T-helper 1 cell treated with Interleukin-12 subunit alpha and Interleukin-12 subunit beta and Interleukin-4 antibody, amounts not matched to agents 30 μg/mL and 1 μg/mL, for 36 hours (primary cell): Measurements from ENCODE around the gene MXD1.

Experiments used
- H3K27ac Mint-ChIP-seq: one replicate; pipeline ENCODE4 v1.8.0; 2021; ENCODE audit warnings: mild to moderate bottlenecking, mixed read lengths
- H3K27me3 Mint-ChIP-seq: one replicate; pipeline ENCODE4 v1.8.0; 2021; ENCODE audit warnings: low read depth, mixed read lengths
- H3K36me3 Mint-ChIP-seq: one replicate; pipeline ENCODE4 v1.8.0; 2021; ENCODE audit warnings: low read depth, mixed read lengths
- H3K4me1 Mint-ChIP-seq: one replicate; pipeline ENCODE4 v1.8.0; 2021; ENCODE audit warnings: low read depth, mixed read lengths
- H3K4me3 Mint-ChIP-seq: one replicate; pipeline ENCODE4 v1.8.0; 2021; ENCODE audit warnings: mild to moderate bottlenecking, moderate library complexity, mixed read lengths
- H3K9me3 Mint-ChIP-seq: one replicate; pipeline ENCODE4 v1.8.0; 2021; ENCODE audit warnings: mixed read lengths

MXD1 gene

GRCh38 chr2:69973335-69973735, 58.4 kb downstream of the MXD1 start:
- H3K9me3 Mint-ChIP-seq: no peaks in the 10 kb centered on the region
- H3K36me3 Mint-ChIP-seq: peaks cover 3% of the 10 kb centered on the region
- no peak overlapping the region for H3K4me3 Mint-ChIP-seq
- no peak overlapping the region for H3K27ac Mint-ChIP-seq
- peaks cover 20% of the 10 kb centered on the region for H3K4me1 Mint-ChIP-seq
- H3K27me3 Mint-ChIP-seq: peaks cover 9% of the 10 kb centered on the region

DNA sequence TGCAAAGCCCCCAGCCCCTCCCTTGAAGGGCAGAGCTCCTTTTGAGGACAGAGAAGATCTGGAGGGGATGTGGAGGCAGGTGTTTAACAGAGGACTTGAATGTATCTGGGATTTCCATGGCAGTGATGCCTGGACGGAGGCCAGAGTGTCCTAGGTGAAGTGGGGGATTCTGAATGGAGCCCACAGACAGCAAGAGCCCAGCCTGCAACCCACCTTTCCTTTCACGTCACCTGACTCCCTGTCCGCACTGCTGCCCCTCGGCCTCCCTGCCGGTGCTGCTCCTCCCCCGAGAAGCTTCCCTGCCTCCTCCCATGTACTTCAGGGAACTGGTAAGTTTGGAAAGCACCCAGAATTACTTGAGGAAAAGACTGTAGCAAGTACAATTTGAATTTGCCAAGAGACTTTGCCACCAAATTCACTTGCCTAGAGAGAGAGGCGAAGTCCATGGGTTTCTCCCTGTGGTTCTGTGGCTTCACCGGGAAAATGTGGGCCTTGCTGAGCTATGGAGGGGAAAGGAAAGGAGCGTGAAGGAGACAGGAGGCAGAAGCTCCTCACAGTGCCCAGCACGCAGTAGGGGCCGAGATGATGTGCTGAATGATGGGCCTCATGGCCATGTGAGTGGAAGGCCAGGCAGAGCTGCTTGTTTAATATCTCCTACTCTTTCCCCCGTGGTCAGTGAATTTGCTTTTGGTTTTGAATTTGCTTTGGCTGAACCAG, 60.4 kb downstream of the MXD1 start:
- Mint-ChIP-seq H3K27ac (no peak overlapping the region), H3K36me3 (peaks cover 3% of the 10 kb centered on the region), H3K27me3 (peaks cover 2% of the 10 kb centered on the region), H3K4me1 (peaks cover 20% of the 10 kb centered on the region), H3K9me3 (no peaks in the 10 kb centered on the region), H3K4me3 (no peak overlapping the region)

DNA sequence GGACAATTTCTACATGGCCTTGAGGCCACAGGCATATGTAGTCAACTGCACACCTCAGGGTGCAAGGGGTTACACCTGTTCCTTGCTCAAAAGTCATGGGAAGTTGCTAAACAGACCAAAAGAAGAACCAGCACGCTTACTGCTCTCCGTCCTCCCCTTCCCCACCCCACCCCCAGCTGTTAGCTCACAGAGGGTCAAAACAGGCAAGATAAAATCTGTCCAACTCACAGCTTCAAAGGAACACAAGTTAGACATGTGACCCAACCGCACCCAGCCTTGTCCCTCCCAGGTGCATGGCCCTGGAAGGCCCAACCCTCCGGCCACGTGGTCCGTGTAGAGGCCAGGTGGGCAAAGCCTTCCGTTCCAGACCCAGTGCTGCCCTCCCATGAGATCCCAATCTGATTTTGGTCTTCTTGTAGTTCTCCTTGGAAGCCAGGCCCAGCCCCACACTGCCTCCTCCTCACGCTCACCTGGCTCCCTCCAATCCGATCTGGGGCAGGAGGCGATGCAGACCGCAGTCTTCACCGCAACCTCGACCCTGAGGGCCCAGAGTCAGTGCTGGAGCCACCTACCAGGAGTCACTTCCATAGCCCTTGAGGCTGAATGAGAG, 61.0 kb downstream of the MXD1 start:
- Mint-ChIP-seq H3K27ac (peak overlapping the region; percentile 29), H3K4me1 (peaks cover 20% of the 10 kb centered on the region), H3K36me3 (peaks cover 3% of the 10 kb centered on the region), H3K9me3 (no peaks in the 10 kb centered on the region), H3K27me3 (no peaks in the 10 kb centered on the region), H3K4me3 (no peak overlapping the region)

GRCh38 chr2:69977186-69977585, 62.3 kb downstream of the MXD1 start:
- H3K36me3 Mint-ChIP-seq: peaks cover 3% of the 10 kb centered on the region
- H3K4me3 Mint-ChIP-seq: no peak overlapping the region
- H3K4me1 Mint-ChIP-seq: peaks cover 20% of the 10 kb centered on the region
- H3K27ac Mint-ChIP-seq: no peak overlapping the region
- no peaks in the 10 kb centered on the region for H3K27me3 Mint-ChIP-seq
- H3K9me3 Mint-ChIP-seq: no peaks in the 10 kb centered on the region

DNA sequence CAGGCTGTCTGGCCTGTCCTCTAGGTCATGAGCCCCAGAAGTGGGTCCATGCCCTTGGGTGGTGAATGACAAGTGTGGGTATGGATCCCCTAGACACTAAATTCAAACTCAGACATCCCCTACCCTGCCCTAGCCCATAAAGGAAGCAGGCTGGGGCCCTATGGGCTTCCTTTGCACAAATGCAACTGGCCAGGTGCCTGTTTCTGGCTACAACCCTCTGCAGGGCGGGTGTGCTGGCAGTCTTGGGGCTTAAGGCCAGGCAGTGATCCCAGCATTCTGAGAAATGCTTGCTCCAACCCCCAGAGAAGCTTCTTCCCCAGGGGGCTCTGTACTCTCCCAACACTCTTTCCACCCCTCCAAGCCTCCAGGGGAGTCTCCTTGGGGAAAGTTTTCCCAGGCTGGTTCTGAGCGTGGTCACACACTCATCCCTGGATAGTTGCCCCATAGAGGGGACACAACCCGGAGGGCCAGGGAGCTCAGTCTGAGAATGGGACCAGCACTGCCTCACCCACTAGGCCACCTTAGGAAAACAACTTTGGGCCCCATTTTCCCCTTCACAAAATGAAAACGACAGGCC, 63.1 kb downstream of the MXD1 start:
- H3K4me3 Mint-ChIP-seq: no peak overlapping the region
- no peak overlapping the region for H3K27ac Mint-ChIP-seq

DNA sequence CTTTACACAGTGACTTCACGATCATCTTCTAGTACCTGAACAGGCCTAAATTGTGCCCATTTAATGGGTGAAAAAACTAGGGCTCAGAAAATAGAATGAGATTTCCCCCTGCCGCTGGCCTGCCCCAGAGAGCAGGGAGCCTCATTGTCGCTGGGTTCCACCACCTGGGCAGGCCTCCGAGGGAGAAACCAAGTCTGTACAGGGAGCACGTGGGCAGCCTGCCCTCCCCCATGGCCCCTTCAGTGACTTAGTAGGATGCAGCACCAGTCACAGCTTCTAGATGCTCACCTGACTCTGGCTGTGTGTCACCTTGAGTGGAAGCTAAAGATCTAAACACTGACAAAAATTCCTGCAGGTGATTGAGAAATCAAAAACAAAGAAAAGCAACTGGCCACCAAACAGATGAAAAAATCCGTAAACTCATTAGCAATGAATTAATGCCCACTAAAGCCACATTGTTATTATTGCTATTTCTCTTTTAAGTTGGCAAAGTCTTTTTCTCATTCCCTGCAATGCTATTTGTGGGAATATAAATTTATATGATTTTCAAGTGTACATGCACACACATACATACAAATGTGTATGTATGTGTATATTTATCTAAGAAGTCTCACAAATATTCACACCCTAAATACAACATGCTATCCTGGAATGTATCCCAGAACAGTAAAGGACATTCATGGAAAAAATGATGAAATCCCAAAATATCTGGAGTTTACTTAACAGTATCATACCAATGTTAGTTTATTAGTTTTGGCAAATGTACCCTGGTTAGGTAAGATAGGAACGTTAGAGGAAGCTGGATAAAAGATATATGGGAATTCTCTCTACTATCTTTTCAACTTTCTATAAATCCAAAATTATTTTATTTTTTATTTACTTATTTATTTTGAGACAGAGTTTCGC, 65.2 kb downstream of the MXD1 start:
- no peak overlapping the region for H3K27ac Mint-ChIP-seq
- peaks cover 5% of the 10 kb centered on the region for H3K36me3 Mint-ChIP-seq
- H3K27me3 Mint-ChIP-seq: no peaks in the 10 kb centered on the region

More for the DNA sequence above, 63.1 kb downstream of the MXD1 start:
- Mint-ChIP-seq H3K4me1 (peaks cover 20% of the 10 kb centered on the region), H3K27me3 (no peaks in the 10 kb centered on the region), H3K36me3 (peaks cover 3% of the 10 kb centered on the region), H3K9me3 (no peaks in the 10 kb centered on the region)

GRCh38 chr2:69983392-69983966, 68.6 kb downstream of the MXD1 start:
- Mint-ChIP-seq H3K36me3 (peaks cover 3% of the 10 kb centered on the region), H3K4me1 (peaks cover 2% of the 10 kb centered on the region), H3K27me3 (no peaks in the 10 kb centered on the region), H3K27ac (no peak overlapping the region), H3K4me3 (no peak overlapping the region), H3K9me3 (no peaks in the 10 kb centered on the region)

More for the DNA sequence above, 65.2 kb downstream of the MXD1 start:
- Mint-ChIP-seq H3K4me3 (no peak overlapping the region), H3K9me3 (no peaks in the 10 kb centered on the region), H3K4me1 (peaks cover 16% of the 10 kb centered on the region)

DNA sequence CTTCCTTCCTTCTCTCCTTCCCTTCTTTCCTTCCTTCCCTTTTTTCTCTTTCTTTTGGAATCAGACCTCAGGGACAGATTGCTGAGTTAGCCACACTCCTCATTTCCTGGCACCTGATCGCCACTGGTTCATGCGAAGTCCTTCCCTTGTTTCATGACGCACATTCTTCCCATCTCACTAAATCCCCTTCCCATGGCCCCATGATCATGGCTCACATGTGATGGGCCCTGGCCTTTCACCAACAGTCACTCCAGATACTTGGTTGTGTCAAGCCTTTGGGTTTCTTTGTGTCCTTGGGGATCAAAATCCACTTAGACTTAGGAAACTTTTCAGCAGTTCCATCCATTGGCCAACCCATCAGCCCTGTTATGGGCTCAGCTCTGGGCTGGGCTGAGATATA, 70.3 kb downstream of the MXD1 start:
- no peak overlapping the region for H3K27ac Mint-ChIP-seq

GRCh38 chr2:69985688-69986087, 70.8 kb downstream of the MXD1 start:
- H3K27ac Mint-ChIP-seq: no peak overlapping the region
- no peak overlapping the region for H3K4me3 Mint-ChIP-seq
- no peaks in the 10 kb centered on the region for H3K27me3 Mint-ChIP-seq
- peaks cover 3% of the 10 kb centered on the region for H3K36me3 Mint-ChIP-seq
- H3K4me1 Mint-ChIP-seq: peaks cover 2% of the 10 kb centered on the region
- no peaks in the 10 kb centered on the region for H3K9me3 Mint-ChIP-seq

More for the DNA sequence above, 70.3 kb downstream of the MXD1 start:
- Mint-ChIP-seq H3K27me3 (no peaks in the 10 kb centered on the region), H3K4me1 (peaks cover 2% of the 10 kb centered on the region), H3K36me3 (peaks cover 3% of the 10 kb centered on the region), H3K9me3 (no peaks in the 10 kb centered on the region), H3K4me3 (no peak overlapping the region)

- H3K36me3 Mint-ChIP-seq: peaks cover 5% of the 10 kb centered on the region
- no peaks in the 10 kb centered on the region for H3K27me3 Mint-ChIP-seq
- peaks cover 2% of the 10 kb centered on the region for H3K4me1 Mint-ChIP-seq
- H3K27ac Mint-ChIP-seq: no peak overlapping the region
- no peaks in the 10 kb centered on the region for H3K9me3 Mint-ChIP-seq
- H3K4me3 Mint-ChIP-seq: no peak overlapping the region
Observed at GRCh38 chr2:69986691-69987090, 71.8 kb downstream of the MXD1 start.

DNA sequence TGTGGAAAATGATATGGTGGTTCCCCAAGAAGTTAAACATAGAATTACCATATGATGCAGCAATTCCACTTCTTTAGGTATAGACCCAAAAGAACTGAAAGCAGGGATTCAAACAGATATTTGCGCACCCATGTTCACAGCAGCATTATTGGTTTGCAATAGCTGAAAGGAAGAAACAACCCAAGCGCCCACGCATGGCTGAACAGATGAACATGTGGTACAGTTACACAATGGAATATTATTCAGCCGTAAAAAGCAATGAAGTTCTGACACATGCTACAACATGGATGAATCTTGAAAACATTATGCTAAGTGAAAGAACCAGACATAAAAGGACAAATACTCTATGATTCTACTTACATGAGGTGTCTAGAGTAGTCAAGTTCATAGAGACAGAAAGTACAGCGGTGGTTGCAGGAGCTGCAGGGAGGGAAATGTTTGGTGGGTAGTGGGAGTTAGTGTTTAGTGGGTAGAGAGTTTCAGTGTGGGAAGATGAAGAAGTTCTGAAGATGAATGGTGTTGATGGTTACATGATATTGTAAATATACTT, 73.3 kb downstream of the MXD1 start:
- Mint-ChIP-seq H3K27me3 (no peaks in the 10 kb centered on the region), H3K9me3 (no peaks in the 10 kb centered on the region), H3K4me3 (no peak overlapping the region), H3K27ac (no peak overlapping the region), H3K36me3 (peaks cover 2% of the 10 kb centered on the region), H3K4me1 (peaks cover 2% of the 10 kb centered on the region)

DNA sequence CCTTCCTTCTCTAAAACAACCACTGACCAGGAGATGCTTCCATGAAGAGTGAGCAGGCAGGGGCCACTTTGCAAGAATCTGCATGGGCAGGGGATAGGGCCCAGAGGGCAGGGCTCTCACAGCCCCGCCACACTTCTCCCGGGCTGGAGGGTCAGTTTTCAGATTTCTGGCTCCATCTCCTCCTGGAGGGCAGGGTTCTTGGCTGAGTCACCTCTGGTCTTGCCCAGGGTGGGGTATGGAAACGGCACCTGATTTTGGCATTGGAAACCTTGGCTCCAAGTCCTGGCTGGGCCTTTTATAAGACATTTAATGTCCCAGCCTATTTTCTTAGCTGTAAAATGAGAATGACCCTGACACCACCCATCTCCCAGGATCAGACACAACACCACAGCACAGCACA, 74.1 kb downstream of the MXD1 start:
- H3K27me3 Mint-ChIP-seq: no peaks in the 10 kb centered on the region
- H3K4me3 Mint-ChIP-seq: no peak overlapping the region
- peaks cover 4% of the 10 kb centered on the region for H3K36me3 Mint-ChIP-seq
- H3K4me1 Mint-ChIP-seq: peaks cover 2% of the 10 kb centered on the region
- H3K9me3 Mint-ChIP-seq: no peaks in the 10 kb centered on the region
- H3K27ac Mint-ChIP-seq: no peak overlapping the region

DNA sequence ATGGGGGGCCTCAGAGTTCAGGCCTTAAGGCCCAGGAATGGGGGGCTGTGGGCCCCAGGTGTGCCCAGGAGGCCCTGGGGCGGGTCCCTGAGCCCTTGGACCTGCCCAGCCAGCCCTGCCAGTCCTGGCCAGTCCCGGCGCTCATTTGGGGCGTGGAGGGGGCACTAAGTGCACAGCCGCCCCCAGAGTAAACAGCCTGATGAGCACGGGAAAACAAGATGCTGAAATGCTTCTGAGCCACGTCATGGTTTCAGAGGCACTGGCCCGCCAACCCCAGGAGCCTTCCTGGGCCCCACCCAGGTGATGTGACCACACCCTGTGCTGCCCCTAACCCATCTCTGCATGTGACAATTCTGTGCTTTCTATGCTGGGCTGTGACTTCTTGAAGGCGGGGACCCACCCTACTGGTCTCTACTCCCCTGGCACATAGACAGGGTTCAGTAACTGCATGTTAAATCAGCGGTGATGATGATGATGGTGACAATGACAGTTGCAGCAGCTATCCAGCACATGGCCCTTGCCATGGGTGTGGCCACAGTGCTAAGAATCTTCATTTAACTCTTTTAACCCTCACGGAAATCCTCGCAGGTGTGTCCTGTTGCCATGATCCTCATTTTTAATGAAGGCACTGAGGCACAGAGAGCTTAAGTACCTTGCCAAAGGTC, 74.7 kb downstream of the MXD1 start:
- Mint-ChIP-seq H3K27me3 (no peaks in the 10 kb centered on the region), H3K27ac (no peak overlapping the region), H3K36me3 (peaks cover 4% of the 10 kb centered on the region), H3K4me1 (peaks cover 2% of the 10 kb centered on the region), H3K4me3 (no peak overlapping the region), H3K9me3 (no peaks in the 10 kb centered on the region)
